Activated CD8-positive, alpha-beta memory T cell treated with anti-CD3 and anti-CD28 coated beads, Interleukin-2, amount 50 U/mL, for 24 hours (primary cell): ENCODE measurements around the gene KYNU.
"Not testable (repeated sequence)": the region's sequence is repeated elsewhere in the genome, so short reads cannot be mapped to it uniquely, and the experiment has no call there.

Source experiments
- DNase-seq: peaks from one replicate; pipeline ENCODE4 v3.0.0-alpha.2; 2020; ENCODE audit errors: extremely low read depth

KYNU gene

DNA sequence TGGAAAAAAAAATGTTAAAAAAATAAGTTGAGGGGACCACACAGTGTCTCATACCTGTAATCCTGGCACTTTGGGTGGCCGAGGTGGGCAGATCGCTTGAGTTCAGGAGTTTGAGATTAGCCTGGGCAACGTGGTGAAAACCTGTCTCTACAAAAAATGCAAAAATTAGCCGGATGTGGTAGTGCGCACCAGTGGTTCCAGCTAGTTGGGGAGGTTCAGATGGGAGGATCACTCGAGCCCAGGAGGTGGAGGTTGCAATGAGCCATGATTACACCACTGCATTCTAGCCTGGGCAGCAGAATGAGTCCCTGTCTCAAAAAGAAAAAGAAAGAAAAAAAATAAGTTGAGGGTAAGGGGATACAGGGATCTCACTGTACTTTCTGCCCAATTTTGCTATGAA, 6.1 kb upstream of the KYNU start:
- DNase-seq = no peak

DNA sequence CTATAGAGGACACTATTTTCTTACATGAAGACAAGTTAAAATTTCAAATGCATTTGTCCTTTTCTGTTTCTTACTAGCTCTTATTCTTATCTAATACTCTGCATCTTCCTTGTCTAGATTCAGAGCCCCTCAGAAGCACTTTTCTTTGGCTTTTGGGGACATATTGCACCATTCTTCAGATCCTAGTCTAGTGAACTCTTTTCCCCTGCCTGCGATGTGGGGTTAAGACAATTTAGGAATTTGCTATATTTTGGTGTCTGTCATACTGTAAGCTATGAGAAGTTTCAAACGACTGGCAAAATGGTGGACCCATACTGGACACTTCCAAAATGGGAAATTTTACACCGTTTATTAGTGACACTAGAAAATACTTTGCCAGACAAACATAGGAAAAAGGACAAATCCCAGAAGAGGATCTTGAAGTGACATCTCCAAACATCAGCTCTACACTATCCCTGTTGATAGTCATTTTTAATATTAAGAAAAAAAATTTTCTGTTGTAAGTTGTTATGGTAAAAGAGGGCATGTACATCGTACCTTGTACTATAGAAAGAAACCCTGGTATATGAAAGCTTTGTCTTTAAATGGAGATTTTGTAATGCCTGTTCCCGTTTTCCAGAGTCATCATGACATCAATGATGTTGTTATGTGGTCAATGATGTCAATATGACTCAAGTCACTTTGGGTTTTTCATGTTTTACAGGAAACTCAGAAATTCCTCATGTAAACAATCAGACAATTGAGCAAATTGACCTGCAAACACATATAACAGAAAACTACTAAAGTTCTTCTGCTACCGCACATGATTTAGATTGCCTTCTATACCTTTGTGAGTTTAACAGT, 4.4 kb upstream of the KYNU start:
- DNase-seq = no peak

DNA sequence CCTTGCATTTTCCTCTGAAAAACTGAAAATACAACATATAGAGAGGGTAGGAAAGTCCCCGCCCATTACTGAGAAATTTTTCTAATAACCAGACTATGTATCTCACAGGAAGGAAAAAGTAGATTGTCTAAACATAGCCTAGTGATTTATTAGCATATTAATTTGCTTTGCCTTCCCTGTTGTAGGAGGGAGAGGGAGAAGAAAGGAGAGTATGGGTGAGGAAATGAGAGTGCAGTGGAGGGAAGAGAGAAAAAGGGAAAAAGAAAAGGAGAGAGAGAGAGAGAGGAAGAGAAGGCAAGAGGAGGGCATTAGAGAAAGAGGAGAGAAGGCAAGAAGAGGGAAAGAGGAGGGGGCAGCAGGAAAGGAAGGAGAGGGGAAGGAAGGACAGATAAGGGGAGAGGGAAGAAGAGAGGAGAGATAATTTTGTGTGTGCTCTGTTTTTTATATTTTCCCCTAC, 3.6 kb upstream of the KYNU start:
- DNase-seq = no peak

DNA sequence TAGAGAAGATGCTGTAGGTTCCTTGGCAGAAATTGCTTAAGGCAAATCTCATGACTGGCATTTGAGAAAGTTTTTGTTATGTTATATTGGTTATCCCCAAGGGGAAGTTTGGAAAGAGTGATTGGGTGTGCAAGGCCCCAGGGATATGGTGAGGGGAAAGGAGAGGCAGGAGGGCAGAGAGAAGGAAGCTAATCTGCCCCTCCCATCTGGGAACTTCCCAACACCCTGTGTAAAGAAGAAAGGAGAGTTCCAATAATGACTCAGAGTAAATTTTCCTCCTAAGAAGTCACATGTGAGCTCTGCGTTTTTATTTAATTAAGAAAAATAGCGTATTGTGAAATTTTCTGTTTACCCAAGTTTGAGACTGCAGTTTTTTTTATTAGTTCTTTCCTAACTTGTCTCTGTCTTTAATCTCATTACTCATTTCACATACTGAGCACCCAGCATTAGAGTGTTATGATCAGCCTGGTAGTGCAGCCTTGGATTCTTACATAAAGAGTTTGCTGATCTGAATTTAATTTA, 3.1 kb upstream of the KYNU start:
- no peak for DNase-seq

DNA sequence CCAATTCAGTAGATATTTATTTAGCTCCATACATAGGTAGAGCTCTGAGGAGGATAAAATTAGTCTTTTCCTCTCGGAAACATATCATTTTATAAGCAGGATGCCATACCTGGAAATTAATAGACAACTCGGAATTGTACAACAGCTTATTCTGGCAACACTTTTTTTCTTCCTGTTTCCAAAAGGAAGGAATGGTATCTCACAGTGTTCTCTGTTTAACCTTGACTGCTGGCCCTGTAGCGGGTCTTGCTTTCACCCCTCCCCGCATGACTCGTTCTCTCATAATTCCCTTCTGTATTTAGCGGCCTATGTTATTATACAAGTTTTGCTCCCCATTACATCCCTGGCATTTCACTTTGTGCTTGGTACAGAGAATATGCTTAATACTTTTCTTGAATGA, 2.5 kb upstream of the KYNU start:
- no peak for DNase-seq

DNA sequence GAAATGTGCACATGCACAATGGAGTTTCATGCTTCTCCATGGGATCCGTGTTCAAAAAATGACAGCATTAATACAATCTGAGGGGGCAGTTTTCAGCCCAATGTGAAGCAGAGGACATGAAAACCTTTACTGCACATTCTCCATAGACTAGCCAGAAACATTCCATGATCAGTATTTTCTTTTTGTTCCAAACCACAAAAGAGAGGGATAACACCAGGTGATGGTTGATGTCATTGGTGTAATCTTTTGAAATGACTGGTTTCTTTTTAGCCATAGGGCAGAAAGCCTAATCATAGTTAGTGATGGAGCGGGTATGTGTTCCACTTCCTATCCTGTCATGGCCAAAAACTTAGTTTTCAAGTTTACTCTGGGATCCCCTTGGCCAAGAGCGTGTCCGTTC, 1.8 kb upstream of the KYNU start:
- no peak for DNase-seq

DNA sequence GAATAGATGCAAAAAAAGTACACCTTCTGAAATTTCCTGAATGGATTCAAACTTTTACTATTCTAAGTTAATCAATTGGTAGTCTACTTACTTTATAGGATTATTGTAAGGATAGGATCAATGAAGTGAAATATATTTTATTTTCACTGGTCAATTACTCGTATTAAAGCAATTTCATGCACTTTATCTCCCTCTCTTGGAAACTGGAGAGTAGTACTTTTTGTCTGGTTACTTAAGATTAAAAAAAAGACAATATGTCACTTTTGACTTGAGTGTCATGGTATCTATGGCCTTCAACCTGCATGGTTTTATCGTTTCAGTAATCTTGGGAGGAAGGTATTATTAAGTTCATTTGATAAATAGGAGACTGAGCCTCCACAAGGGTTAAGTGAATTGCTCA, 1.0 kb upstream of the KYNU start:
- no peak for DNase-seq

DNA sequence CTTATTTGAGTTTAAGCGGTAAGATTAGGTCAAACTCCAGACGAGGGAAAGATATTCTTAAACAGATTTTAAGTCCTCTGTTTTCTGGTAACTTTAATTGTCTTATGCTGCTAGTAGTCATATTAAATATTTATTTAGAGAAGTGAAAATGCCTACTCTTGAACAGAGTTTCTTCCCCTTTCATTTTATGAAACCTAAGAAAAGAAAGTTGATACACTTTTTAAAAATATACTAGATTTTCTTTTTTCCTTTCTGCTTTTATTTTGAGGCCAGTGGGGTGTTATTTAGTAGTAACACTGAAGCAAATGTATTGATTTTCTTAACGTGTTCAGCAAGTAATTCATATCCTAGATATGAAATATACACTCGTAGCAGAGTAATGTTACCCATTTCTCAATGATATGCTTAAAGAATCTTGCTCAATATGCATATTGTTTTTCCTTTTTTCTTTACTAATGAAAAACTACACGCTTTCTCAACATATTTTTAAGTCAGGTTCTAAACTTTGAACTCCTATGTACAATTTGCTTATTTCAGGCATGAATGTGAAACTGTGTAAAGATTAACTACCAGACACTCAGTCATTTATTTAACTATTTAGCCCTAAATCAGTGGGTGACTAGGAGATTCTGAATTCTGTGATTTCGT, 691 bp downstream of the KYNU start:
- no peak for DNase-seq

DNA sequence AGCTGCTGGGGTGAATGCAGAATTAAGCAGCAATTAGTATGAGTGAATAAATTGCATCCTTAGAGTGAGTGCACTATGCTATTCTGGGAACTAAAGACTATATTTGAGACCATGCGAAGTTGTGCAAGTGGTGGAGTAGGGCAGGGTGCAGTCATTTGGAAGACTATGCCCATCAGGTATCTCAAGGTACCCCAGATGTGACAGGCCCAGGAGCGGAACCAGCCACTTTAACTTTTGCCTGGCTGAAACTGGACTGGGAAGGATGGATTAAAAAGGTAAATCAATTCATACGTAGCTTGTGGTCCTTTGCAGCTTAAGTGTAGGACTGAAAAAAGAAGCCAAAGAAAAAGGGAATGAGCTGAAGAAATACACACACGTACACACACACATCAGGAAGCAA, 1.7 kb downstream of the KYNU start:
- DNase-seq = no peak

DNA sequence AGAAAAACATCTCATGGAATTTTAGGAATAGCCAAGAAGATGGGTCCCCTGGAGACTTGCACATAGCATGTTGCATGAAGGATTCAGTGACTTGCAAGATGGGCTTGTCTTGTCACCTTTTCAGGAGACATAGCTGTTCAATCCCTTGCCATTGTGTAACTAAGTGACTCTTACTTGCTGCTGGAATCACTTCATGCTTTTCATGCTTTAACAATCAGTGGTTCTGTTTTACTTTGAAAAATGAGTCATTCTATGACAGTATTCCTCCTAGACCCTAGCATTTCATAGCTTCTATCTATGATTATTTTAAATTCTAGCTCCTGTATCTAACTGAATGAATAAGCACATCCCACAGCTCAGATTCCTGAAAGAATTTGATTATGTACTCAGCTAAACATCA, 2.8 kb downstream of the KYNU start:
- no peak for DNase-seq

DNA sequence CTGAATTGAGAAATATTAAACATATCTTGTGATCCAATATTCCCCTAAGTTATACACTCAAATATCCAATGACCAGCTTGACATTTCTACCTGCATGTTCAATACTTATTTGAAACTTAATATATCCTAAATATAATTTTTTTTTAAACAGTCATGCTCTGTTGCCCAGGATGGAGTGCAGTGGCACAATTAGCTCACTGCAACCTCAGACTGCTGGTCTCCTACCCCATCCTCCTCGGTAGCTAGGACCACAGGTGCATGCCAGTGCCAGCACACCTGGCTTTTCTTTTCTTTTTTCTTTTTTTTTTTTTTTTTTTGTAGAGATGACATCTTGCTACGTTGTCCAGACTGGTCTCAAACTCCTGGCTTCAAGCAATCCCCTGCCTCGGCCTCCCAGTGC, 4.2 kb downstream of the KYNU start:
- DNase-seq = no peak

DNA sequence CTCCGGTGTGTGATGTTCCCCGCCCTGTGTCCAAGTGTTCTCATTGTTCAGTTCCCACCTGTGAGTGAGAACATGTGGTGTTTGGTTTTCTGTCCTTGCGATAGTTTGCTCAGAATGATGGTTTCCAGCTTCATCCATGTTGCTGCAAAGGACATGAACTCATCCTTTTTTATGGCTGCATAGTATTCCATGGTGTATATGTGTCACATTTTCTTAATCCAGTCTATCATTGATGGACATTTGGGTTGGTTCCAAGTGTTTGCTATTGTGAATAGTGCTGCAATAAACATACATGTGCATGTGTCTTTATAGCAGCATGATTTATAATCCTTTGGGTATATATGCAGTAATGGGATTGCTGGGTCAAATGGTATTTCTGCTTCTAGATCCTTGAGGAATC, 5.0 kb downstream of the KYNU start:
- not testable (repeated sequence) for DNase-seq

DNA sequence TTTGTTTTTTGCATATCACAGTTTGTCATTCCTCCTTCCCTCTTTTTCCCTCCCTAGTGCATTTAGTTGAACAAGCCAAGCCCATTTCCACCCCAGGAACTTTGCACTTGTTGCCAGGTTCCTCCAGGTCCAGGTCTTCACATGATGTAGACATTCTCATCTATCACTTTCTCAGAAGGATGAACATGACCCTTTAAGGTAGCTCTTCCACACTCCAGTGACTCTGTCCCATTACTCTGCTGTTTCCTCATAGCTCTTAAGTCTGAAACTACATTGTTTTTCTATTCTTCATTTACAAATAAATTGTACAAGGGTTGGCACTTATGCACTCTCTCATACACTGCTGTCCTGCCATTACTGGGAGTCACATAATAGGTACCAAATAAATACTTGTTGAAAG, 6.1 kb downstream of the KYNU start:
- DNase-seq = no peak

DNA sequence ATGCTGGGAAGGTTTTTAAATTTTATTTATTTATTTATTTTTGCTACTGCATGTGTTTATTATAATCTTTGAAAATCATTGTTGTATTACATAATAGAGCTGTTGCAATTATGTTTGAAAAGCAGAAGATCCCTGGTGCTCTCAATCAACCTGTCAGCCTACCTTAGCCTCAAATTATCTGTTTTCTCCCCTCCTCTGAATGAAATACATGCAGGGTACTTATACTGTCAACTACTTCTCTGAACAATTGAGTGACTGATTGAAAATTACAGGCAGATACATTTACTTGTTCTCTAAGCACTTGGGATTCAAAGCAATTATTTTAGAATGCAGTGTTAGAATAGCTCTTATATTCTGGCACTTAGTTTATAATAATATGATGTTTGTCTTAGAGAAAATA, 8.1 kb downstream of the KYNU start:
- no peak for DNase-seq

DNA sequence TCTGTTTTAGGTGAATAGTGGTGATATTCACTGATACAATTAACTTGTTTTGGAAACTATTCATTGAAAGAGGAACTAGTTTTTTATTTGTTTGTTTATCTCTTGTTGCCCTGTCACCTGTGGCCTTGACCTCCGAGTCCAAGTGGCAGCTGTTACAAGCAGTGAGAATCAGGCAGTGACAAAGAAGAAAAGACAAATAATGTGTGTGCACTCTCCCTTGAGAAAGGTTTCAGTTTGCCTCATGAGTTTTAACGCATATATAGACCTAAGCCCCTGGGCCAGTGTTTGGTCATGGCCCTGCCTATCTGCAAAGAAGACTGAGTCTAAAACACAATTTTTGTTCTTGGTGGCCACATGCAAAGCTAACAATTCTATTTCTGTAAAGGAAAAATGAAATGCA, 15.3 kb downstream of the KYNU start:
- DNase-seq = no peak

DNA sequence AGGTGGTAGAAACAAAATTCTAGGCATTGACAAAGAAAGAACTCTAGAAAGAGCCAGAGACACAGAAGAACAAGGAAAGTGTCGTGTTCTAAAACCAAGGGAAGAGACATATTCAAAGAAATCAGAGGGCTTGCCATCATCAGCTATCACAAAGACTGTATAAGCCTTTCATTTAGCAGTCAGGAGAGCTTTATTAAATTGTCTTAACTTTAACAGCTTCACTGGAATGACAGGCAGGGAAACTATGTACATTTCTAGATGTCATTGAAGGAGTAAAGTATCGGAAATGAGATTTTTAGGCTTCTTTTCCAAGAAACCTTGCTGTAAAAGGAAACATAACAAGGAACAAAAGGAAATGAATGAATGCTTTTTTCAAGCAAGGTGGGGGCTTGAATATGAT, 15.8 kb downstream of the KYNU start:
- no peak for DNase-seq

DNA sequence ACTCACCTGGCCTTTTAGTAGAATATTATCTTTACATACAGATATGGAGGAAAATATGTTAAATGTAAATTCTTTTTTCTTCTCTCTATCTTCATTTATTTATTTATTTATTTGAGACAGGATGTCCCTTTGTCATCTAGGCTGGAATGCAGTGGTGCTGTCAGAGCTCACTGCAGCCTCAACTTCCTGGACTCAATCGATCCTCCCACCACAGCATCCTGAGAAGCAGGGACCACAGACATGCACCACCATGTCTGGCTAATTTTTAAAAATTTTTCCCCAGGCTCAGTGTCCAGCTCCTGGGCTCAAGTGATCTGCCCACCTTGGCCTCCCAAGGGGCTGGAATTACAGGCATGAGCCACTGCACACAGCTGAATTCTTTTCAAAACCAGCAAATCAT, 20.3 kb downstream of the KYNU start:
- no peak for DNase-seq

DNA sequence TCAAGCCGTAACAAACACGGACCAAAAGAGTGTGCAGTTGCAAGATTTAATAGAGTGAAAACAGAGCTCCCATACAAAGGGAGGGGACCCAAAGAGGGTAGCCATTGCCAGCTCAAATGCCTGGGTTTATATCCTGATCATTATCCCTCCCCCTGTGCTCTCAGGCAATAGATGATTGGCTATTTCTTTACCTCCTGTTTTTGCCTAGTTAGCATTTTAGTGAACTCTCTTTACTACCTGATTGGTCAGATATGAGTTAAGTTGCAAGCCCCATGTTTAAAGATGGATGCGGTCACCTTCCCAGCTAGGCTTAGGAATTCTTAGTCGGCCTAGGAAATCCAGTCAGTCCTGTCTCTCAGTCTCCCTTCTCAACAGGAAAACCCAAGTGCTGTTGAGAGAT, 22.9 kb downstream of the KYNU start:
- DNase-seq = not testable (repeated sequence)

DNA sequence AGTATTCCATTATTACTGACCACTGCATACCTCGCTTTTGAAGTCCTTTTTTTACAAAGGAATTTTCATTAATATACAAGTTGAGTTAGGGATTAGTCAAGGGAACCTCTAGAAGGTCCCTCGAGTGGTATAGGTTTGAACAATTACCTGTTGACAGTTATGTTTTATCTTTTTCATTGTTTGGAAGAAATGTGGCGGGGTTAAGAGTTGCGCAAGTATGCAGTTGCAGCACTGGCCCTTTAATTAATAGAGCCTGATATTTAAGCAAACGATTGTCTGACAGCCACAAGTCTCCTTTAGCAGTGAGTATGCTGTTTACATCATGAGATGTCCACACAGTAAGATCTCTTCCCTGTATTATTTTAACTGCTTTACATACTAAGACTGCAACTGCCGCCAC, 24.3 kb downstream of the KYNU start:
- no peak for DNase-seq

DNA sequence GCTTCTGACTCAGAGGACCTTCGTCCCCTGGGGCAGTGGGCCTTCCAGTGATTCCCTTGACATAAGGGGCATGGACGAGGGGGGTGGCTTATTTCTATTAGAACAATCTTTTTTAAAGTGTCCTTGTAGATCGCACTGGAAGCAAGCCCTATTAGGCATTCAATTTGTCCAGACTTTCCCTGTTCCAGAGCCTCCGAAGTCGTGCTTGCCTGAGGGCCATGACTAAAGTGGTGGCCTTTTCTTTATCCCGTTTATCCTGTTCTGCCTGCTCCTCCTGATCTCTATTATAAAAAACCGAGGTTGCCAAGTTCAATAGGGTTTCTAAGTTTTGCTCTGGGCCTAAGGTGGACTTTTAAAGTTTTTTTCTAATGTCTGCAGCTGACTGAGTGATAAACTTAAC, 26.3 kb downstream of the KYNU start:
- not testable (repeated sequence) for DNase-seq

DNA sequence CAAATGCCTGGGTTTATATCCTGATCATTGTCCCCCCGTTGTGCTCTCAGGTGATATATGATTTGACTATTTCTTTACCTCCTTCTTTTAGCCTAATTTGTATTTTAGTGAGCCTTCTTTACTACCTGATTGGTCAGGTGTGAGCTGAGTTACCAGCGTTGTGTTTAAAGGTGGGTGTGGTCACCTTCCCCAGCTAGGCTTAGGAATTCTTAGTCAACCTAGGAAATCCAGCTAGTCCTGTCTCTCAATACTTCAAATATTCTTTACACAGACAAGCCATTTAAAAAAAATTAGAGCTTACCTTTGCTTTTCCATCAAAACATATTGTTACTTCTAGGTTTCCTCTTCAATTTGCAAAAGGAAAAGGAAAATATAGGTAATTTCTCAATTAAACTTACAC, 30.2 kb downstream of the KYNU start:
- no peak for DNase-seq

DNA sequence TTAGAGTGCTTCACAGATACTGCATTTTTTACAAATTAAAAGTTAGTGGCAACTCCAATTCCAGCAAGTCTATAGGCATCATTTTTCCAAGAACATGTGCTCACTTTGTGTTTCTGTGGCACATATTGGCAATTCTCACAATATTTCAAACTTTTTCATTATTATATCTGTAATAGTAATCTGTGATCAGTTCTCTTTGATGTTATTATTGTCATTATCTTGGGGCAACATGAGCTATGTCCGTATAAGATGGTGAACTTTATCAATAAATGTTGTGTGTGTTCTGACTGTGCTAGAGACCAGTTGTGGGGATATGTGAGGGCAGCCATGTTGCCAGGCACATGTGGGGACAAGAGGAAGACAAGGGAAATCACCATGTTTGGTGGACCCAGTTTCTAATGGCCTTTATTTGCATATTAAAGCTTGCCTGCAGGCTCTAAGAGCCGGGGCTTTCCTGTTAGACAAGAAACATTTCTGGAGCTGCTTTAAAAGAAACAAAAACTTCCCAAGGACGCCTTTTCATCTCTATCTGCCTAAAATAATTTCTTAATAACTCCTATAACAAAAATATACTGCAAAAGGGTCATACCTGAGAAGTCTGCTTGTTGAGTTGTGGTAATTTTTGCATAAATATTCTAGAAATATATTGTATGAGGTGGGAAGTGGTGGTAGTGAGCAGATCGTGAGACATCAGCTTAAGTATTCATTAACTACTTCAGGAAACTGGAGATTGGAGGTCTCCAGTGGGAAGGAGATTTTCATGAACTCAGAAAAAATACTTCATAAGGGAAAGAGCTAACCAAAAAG, 37.2 kb downstream of the KYNU start:
- no peak for DNase-seq

DNA sequence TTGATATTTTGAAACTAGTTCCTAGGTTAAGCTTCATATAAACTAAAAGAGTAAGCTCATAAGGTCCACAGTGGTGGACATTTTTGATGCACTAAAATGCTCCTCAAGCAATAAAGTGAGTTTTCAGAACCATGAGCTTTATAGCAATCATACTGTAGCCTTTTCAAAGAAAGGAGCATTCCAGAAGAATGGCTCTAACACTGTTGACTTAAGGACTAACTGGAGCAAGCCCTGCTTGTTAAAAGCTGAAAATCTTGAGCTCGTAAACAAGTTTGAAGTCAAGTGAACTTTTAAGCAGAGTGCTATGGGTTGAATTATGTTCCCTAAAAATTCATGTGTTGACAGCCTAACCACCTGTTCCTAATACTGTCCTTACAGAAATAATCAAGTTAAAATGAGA, 38.0 kb downstream of the KYNU start:
- DNase-seq = no peak
